Epithelial cell of prostate (primary cell): Measurements from ENCODE around the gene TNFRSF13B.
"Not testable (repeated sequence)": the region's sequence is repeated elsewhere in the genome, so short reads cannot be mapped to it uniquely, and the experiment has no call there.

Source experiments
- DNase-seq: peaks from one replicate; pipeline ENCODE4 v3.0.0-alpha.2; 2011; ENCODE audit warnings: low read depth, low spot score
- H3K27ac ChIP-seq: fragments of 450-650 bp; 2 replicates; pipeline ENCODE4 v1.5.1; 2017; ENCODE audit warnings: mild to moderate bottlenecking

Gene TNFRSF13B

DNA sequence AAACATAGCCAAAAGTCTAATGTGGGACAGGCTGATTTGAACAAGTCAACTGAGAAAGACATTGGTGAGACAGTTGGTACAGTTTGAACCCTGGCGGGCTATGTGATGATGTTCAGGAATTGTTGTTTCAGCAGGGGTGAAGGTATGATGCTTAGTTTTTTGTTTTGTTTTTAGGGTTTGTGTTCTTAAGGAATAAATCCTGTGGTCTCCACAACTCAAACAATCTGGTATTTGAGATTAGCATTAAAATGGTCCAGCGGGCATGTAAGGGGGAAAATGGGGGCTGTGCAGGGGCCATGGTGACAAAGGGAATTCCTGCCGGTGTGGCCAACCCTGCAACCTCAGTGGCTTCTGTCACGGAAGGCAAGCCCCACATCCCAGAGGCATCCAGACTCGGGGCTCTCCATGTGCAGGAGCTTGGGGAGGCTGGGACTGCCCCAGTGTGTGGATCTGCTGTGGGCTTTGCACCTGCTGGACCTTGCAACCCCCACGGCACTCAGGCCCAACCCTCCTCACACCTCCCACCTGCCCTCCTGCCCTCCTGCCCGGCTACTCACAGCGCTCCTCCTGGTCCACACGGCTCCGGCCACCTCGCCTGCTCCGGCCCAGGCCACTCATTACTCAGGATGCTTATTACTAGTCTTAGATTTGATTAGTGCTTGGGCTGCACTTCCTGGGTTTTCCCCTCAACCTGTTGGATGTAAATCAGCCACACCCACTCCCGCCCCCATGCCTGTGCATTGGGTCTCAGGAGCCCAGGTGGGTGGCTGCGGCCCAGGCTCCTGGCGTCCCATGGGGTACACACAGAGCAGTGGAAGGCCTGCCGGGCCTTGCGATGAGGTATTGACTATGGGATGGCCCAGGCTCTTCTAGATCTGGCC lies at the start of gene TNFRSF13B:
Gene TNFRSF13B (minus strand): TSS at position 661 of the 881 bp plus-strand sequence. CDS start 43 bp downstream, at position 618.
- H3K27ac ChIP-seq, result no peak within 1 kb of the TSS
- DNase-seq, result no peak

DNA sequence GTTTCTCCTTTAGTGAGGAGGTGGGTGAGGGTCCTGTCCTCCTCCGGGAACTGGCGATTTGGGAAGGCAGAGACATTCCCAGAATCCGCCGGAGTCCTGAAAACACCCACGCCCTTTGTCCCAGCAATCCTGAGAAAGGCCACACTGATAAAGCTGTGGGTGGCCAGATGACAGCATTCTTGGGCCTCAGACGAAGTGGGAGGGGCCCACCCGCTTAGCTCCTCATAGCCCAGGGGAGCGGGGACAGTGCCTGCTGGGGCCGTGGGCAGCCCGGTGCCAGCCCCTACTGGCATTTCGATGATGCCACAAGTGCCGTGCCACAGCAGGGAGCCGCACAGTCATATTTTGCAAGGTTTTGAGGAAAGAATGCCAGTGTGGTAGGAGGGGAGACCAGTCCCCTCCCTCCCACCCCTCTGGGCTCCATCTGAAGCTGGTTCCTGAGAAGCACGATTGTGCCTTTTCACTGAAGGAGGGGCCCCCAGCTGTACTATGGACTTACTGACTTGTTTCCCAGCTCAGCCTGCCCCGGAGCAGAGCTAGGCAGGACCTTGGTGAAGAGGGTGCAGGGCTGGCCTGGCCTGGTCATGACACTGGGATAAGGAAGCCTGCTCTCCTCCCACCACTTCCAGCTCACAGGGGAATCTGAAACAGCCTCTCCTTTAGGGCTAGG lies 49.4 kb upstream of the TNFRSF13B start:
- no peak for DNase-seq
- no peak overlapping the region for H3K27ac ChIP-seq

- DNase-seq, result no peak
- peak overlapping the region; percentile 60 for H3K27ac ChIP-seq
Observed at GRCh38 chr17:17020821-17021193, 48.9 kb upstream of the TNFRSF13B start.

DNA sequence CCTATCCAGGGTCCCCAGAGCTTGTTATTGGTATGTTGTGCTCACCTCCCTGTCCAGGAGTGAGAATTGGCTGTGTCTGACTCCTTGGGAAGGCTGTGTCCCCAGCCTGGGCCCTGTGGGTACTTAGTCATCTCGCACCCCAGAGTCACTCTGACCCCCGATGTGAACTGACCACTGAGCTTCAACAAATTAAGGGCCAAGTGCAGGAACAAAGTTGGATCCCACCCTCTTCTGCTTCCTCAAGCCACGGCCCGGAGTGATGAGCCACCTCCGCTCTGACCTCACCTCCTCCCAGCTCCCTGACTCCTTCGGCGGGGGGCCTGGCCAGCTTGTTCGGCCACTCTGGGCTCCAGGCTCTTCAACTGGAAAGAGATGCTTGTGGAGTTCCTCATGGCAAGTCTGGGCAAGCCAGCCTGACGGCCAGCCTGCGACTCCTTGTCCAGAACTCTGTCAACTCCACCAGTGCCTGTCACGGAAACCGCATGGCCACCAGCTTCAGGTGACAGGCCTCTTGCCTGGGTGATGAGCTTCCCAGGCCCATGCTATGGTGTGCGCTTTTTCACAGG lies 48.1 kb upstream of the TNFRSF13B start:
- H3K27ac ChIP-seq, result peak overlapping the region; percentile 60
- DNase-seq, result no peak

DNA sequence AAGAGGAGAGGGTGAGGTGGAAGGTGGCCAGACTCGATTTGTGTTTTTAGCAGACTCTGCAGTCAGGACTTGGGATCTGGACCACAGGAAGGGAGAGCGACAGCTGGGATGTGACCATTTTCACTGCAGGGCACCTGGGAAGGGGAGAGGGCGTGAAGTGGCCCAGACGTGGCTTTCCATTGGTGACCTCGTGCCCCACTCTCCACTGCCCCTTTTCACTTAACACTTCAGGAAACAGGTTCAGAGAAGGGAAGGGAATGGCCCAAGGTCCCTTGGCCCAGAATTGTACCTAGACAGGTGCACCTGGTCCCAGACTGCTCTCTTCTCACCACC lies 47.5 kb upstream of the TNFRSF13B start:
- no peak for DNase-seq

DNA sequence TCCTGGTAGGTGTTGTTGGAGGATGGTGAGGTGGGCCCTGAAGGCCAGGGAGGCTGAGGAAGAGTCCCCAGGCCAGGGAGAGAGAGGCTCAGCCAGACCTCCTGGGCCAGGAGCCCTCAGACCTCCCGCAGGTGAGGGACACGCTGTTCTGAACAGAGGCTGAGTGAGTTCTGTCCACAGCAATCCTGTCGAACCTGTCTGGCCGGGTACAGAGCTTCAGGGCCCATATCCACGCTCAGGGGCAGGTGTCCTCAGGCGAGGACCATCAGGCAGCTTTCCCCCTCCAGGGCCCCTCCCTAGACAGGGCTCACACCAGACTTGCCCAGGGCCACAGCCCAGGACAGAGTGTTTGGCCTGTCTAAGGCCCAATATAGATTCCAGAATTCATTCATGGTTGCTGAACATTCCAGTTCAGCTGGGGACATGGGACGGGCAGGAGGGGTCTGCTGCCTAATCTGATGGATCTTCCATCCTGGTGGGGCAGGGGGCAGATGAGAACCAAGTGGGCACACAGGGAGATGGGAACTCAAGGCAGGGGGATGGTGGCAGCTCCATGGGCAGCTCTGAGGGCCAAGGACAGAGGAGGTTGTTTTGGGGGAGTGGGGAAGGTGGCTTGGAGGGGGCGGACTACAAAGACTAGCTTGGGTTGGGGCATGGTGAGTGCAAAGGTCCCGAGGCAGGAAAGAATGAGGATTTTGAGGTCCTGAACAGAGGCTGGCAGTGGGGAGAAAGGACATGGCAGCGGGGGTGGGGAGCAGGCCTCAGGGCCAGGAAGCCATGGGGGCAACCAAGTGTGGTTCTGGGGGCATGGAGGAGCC lies 46.9 kb upstream of the TNFRSF13B start:
- no peak for DNase-seq

More for the DNA sequence above, 47.5 kb upstream of the TNFRSF13B start:
- peak overlapping the region; percentile 60 for H3K27ac ChIP-seq

DNA sequence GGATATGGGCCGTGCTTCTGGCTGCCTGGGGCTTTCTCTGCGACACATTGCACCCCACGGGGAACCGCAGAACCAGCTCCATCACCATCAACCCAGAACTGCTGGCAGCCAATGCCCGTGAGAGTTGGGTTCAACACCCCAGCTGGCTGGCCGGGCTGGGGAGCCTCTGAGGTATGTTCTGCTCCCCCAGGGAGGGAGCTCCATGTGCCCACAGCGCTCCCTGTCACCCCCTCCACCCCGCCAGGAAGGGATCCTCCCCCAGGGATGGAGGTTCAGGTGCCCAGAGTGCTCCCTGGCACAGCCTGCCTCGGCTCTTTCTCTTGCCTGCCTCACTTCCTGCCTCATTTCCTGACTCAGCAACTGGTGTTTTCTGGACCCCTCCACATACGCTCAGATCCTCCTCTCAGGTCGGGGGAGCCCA lies 46.1 kb upstream of the TNFRSF13B start:
- no peak for DNase-seq
- peak overlapping the region; percentile 60 for H3K27ac ChIP-seq

More for the DNA sequence above, 46.9 kb upstream of the TNFRSF13B start:
- H3K27ac ChIP-seq, result peak overlapping the region; percentile 60

DNA sequence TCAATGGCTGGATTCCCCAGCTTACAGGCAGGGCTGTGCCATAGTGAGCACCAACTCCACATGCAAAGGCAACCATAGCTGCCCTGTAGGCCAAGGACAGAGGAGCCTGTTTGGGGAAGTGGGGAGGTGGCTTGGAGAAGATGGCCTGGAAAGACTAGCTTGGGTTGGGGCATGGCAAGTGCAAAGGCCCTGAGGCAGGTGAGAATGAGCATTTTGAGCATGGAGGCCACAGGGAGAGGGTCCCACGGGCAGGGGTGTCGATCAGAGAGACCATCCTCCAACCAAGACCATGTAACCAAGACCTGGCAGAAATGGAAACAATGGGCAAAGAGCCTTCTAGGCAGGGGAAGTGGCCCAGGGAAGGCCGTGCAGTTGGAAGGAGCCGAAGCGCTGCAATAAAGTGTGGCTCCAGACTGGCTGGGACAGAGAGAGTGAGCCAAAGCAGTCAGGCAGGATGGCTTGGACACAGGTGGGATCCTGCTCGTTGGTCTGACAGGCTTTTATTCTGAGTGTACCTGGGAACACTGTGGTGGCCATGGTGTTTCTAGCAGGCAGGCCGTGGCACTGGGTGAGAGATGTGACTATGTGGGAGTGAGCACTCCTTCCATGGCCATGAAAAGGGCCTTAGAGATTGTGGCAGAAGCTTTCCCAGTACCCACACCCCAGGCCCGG lies 45.6 kb upstream of the TNFRSF13B start:
- no peak for DNase-seq
- H3K27ac ChIP-seq, result peak overlapping the region; percentile 80

DNA sequence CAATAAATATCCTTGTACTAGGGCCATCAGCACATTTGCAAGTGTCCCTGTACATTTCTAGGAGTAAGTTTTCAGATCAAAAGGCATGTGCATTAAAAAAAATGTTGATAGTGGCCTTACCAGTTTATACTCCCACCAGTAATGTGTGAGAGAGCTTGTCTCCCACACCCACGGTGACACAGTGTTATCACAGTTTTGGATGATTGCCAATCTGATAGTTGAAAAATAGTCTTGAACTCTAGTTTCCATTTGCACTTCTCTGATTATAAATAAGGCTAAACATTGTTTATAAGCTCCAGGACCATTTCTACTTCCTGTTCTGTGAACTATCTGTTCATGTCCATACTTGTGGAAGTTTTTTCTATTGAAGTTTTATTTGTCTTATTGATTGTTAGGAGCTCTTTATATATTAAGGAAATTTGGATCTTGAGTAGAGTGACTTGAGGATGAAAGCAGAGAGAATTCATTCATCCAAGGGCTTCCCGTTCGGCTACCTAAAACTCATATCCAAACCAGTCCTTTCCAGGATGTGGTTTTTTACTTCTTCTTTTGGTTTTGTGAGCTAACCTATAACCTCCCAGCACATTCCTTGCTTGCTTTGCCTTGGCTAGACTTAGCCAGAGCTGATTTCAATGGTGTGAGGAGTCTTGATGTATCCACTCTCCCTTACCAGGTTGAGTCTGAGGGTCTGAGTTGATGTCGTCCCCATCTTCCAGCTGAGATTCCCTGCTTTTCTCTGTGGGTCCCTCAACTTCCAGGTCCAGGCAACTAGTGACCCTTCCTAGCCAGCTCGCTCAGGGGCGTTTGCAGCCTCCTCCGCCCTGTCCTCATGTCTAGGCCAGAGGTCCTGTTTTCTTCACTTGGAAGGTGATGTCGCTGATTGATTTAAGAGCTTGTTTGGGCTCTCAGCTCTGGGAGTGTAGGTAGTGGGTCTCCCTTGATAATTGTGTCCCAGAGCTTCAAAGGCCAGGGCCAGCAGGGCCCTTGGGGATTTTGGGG lies 44.6 kb upstream of the TNFRSF13B start:
- H3K27ac ChIP-seq, result peak overlapping the region; percentile 80
- not testable (repeated sequence) for DNase-seq

DNA sequence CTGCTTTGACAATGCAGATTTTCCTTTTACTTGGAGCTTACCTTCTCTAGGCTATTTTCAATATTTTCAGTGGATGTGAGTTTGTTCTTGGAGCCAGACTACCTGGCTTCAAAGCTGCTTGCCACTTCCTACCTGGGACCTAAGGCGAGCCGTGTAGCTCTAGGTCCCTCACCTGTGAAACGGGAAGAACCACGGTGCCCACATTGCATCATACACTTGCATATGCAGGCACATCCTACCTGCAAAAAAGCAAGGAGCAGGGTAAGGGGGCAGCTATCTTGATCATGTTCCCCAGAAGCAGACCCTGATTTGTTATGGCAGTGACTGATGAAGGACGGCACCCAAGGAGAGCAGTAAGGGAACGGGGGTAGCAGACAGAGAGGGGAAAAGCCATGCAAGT lies 43.3 kb upstream of the TNFRSF13B start:
- no peak for DNase-seq
- H3K27ac ChIP-seq, result peak overlapping the region; percentile 80

DNA sequence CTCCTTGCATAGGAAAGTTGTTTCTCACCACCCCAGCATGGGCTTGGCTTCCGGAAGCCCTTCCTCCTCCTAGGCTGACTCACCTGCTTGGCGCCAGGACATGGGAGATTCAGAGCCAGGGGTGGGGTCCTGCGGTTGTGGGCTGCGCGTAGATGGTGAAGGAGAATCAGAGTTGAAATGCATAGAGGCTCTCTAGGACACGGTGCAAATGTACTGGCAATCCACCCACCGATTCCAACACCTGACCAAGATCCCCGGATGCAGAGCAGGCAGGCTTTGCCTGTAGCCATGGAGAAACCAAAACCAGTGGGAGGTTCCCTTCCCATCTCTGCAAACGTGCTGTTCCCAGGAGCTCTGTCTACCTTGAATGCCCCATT lies 42.8 kb upstream of the TNFRSF13B start:
- peak overlapping the region; percentile 80 for H3K27ac ChIP-seq
- peak; percentile 44 for DNase-seq

DNA sequence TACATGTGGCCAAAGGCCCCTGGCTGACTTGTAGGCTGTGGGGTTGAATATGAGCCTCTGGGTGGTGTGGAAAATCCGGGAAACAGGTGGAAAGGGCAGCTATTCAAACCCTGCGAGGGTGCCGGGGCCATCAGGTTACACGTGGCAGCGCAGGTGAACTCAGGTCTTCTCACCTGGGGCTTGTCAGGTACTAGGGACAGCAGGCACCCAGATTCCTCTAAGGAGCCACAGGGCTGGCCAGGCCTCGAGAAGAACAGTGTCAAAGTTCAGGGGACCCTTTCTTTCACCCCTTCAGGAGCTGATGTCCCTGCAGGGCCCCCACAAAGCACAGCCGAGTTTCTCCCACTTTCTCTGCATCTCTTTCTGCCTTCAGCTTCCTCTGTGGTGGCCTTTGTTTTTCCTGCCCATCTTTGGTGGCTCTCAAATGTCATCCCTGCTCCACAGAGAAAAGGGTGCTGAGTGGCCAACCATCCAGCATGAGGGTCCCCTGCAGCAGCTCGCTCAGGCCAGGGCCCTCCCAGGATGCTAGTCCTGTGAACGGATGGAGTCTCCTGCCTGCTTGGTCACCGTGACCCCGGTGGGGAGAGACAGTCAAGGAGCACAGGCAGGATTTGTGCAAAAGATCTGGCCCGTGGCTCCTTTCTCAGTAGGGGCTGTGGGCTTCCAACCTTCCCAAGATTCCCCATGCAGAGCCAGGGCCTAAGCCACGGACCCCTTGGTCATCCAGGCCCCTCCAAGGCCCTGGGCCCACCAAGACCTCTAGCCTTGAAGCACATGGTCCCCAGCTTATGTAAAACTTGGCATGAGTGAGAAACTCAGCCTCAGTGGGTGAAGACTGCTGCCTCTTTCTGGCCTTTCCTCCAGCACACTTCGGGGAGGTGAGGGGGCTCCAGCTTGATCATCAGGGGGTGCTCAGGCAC lies 42.2 kb upstream of the TNFRSF13B start:
- DNase-seq, result not testable (repeated sequence)
- peak overlapping the region; percentile 80 for H3K27ac ChIP-seq

DNA sequence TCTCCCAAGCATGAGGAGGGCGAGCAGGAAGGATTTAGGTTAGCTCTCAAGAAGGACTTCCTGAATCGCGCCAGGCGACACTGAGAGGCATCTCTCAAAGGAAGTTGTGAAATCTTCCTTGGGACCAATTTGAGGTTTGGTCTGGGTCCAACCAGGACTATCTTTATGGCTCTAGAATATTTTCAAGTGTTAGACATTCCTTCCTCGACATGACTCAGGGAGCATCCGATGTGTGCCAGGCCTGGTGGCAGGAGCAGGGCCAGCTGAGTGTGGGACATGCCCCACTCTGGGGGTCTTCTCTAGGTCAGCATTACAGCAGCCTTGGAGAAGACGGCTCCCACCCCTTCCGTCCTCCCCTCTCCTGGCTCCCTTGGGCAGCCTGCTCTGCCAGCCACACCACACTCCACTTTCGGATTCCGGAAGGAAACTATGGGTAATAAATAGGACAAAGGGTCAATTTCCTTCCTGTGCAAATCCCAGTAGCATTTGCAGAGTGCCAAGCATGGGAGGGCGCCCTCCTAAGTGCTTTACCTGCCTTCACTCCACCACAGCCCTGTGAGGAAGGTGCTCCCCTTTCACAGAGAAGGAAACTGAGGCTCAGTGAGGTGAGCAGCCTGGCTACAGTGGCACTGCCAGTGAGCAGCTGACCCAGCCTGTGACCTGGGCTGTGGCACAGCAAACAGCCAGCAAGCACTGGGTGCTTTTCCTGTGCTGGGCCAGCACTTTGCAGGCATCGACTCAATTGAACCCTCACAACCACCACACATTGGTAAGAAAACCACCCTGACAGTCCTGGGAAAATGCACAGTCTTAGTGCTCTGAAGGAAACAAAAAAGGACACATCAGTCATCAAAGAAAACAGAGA lies 39.4 kb upstream of the TNFRSF13B start:
- not testable (repeated sequence) for H3K27ac ChIP-seq, DNase-seq

DNA sequence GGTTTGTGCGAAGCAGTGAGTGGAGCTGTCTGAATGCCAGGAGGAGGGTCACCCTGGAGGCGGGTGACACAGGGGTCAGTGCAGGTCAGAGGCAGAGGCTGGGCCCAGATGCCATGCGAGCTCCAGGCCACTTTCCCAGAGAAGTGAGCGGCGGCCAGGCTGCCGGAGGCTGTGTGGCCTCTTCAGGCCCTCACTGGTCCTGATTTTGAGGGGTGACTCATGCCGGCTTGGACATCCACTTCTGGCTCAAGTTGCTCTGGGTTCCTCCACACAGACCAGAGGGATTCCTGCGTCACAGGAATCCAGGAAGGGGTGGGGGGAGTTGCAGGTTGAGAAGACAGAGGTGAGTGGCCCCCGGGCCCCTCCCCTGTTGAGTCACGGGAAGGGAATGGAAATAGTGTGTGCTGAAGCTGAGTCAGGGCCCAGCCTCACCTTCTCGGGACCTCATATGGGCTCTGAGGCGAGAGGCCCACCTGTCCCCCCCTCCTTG lies 38.7 kb upstream of the TNFRSF13B start:
- not testable (repeated sequence) for DNase-seq, H3K27ac ChIP-seq

GRCh38 chr17:17009972-17010371 lies 38.1 kb upstream of the TNFRSF13B start:
- H3K27ac ChIP-seq, result peak overlapping the region; percentile 33
- DNase-seq, result not testable (repeated sequence)

DNA sequence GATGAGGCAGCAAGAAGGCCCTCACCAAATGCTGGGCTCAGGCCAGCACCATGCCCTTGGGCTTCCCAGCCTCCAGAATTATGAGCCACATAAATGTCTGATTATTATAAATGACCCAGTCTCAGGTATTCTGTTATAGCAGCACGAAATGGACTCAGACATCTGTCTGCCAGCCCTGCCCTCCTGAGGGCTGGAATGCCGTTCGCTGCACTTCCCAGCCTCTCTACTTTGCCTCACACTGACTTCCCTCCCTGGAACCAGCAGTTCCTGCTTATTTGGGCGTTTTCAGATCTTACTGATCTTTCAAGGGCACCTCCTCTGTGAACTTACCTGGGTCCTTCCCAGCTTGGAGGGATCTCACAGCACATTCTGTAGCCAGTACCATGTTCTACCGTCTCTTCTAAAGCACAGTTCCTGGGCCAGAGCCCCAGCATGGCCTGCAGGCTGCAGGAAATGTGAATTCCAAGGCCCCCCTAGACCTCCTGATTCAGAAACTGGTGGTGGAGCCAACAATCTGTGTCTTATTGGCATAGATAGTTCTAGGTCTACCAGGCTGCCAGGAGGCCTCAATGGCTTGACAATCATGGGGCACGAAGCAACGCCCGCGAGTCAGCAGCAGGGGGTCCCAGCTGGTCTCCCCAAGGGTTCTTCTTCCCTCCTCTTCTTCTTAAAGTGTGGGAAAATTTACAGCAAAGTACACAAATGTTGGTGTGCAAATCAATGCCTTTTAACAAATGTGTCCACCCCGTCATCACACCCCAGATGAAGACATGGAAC lies 36.9 kb upstream of the TNFRSF13B start:
- not testable (repeated sequence) for H3K27ac ChIP-seq, DNase-seq
